Hepatocyte (in vitro differentiated cells): ENCODE measurements around the gene RGS17. TPM values are rescaled to one million over a fixed set of nuclear protein-coding genes. Genes with fewer than 3 reads are reported as not detected.
"Not testable (repeated sequence)": the region's sequence is repeated elsewhere in the genome, so short reads cannot be mapped to it uniquely, and the experiment has no call there.

Experiments
- DNase-seq: peaks from one replicate; pipeline ENCODE4 v3.0.0-alpha.2; 2016; ENCODE audit warnings: low spot score
- H2AFZ ChIP-seq: fragments of 200-600 bp; sonication (generic); 2 replicates; pipeline ENCODE4 v1.6.0; 2016; ENCODE audit warnings: antibody characterized with exemption, mild to moderate bottlenecking
- H3K27ac ChIP-seq: fragments of 200-600 bp; sonication (generic); 2 replicates; pipeline ENCODE4 v1.5.1; 2016; ENCODE audit warnings: mild to moderate bottlenecking
- H3K27me3 ChIP-seq: fragments of 200-600 bp; sonication (generic); 2 replicates; pipeline ENCODE4 v1.6.1; 2016
- H3K36me3 ChIP-seq: fragments of 200-600 bp; sonication (generic); replicated peaks from 2 replicates; pipeline ENCODE4 v1.5.1; 2016; ENCODE audit warnings: low read depth; ENCODE audit not compliant: insufficient read depth
- H3K4me1 ChIP-seq: fragments of 200-600 bp; sonication (generic); 2 replicates; pipeline ENCODE4 v1.5.1; 2016; ENCODE audit warnings: mild to moderate bottlenecking, moderate library complexity; ENCODE audit not compliant: insufficient read depth
- H3K4me2 ChIP-seq: fragments of 200-600 bp; sonication (generic); 2 replicates; pipeline ENCODE4 v1.6.0; 2016
- H3K4me3 ChIP-seq: fragments of 200-600 bp; sonication (generic); 2 replicates; pipeline ENCODE4 v1.5.1; 2016; ENCODE audit warnings: mild to moderate bottlenecking
- H3K79me2 ChIP-seq: fragments of 200-600 bp; sonication (generic); 2 replicates; pipeline ENCODE4 v1.6.0; 2017; ENCODE audit warnings: mild to moderate bottlenecking
- H3K9me2 ChIP-seq: fragments of 200-600 bp; sonication (generic); replicated peaks from 2 replicates; pipeline ENCODE4 v1.6.0; 2017; ENCODE audit warnings: mild to moderate bottlenecking; ENCODE audit not compliant: insufficient read depth
- H3K9me3 ChIP-seq: fragments of 200-600 bp; sonication (generic); 2 replicates; pipeline ENCODE4 v1.5.1; 2016; ENCODE audit warnings: low read depth, mild to moderate bottlenecking
- H4K20me1 ChIP-seq: fragments of 200-600 bp; sonication (generic); 2 replicates; pipeline ENCODE4 v1.6.0; 2016; ENCODE audit warnings: mild to moderate bottlenecking; ENCODE audit not compliant: insufficient read depth, poor library complexity, severe bottlenecking
- EZH2 ChIP-seq: fragments of 200-600 bp; sonication (generic); IDR thresholded peaks from 2 replicates; pipeline ENCODE4 v1.6.1; 2016; ENCODE audit warnings: antibody characterized with exemption, mild to moderate bottlenecking, borderline replicate concordance
- EZH2phosphoT487 ChIP-seq: fragments of 200-600 bp; sonication (generic); IDR thresholded peaks from one replicate; pipeline ENCODE4 v1.6.1; 2018; ENCODE audit warnings: antibody characterized with exemption, mild to moderate bottlenecking, low read depth, moderate library complexity; ENCODE audit not compliant: unreplicated experiment, severe bottlenecking
- WGBS: methylation state at CpG from one replicate; pipeline ENCODE4 v1.1.6; 2016; ENCODE audit warnings: low lambda C conversion rate; ENCODE audit errors: missing lambda C conversion rate; 5-methylcytosine and 5-hydroxymethylcytosine counted together
- polyA plus RNA-seq: library from polyadenylated mRNA; unstranded; fragments of >200 nt; fragmentation: Nextera tagmentation; extraction: Ambion mirVana; gene quantifications from 2 replicates; pipeline ENCODE4 v1.2.1, GENCODE V29; 2016
- total RNA-seq: library from RNA; depleted of rRNA; stranded (reverse); fragments of >200 nt; gene quantifications from 2 replicates; pipeline ENCODE4 v1.2.3, GENCODE V29; 2014
- TF ChIP-seq, protein P1 (sequence below): fragments of 200-600 bp; sonication (generic); IDR thresholded peaks from 2 replicates; pipeline ENCODE4 v1.5.1; 2016; ENCODE audit warnings: antibody characterized with exemption, mild to moderate bottlenecking; ENCODE audit not compliant: poor library complexity

RGS17 gene
- total and polyA plus RNA-seq, 2 experiments from 2014 or later: 0.27 to 0.97 TPM

- H3K4me2 ChIP-seq: no peak overlapping the region
- no peak for DNase-seq
- no peak overlapping the region for H3K4me3 ChIP-seq
- 83% methylated on average over 2 of the region's 2 CpGs for WGBS
- H2AFZ ChIP-seq: no peak overlapping the region
- no peaks in the 10 kb centered on the region for H3K9me2 ChIP-seq
- H3K4me1 ChIP-seq: no peaks in the 10 kb centered on the region
- no peak overlapping the region for H3K27ac ChIP-seq
- H3K9me3 ChIP-seq: no peaks in the 10 kb centered on the region
- TF ChIP-seq EZH2phosphoT487: no peak
- TF ChIP-seq, protein P1, sequence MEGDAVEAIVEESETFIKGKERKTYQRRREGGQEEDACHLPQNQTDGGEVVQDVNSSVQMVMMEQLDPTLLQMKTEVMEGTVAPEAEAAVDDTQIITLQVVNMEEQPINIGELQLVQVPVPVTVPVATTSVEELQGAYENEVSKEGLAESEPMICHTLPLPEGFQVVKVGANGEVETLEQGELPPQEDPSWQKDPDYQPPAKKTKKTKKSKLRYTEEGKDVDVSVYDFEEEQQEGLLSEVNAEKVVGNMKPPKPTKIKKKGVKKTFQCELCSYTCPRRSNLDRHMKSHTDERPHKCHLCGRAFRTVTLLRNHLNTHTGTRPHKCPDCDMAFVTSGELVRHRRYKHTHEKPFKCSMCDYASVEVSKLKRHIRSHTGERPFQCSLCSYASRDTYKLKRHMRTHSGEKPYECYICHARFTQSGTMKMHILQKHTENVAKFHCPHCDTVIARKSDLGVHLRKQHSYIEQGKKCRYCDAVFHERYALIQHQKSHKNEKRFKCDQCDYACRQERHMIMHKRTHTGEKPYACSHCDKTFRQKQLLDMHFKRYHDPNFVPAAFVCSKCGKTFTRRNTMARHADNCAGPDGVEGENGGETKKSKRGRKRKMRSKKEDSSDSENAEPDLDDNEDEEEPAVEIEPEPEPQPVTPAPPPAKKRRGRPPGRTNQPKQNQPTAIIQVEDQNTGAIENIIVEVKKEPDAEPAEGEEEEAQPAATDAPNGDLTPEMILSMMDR: no peak
- TF ChIP-seq EZH2: no peak
- H3K36me3 ChIP-seq: no peaks in the 10 kb centered on the region
- no peaks in the 10 kb centered on the region for H4K20me1 ChIP-seq
- no peaks in the 10 kb centered on the region for H3K27me3 ChIP-seq
- no peaks in the 10 kb centered on the region for H3K79me2 ChIP-seq
These were observed 9.2 kb upstream of the RGS17 start for GRCh38 chr6:153140299-153140698.

DNA sequence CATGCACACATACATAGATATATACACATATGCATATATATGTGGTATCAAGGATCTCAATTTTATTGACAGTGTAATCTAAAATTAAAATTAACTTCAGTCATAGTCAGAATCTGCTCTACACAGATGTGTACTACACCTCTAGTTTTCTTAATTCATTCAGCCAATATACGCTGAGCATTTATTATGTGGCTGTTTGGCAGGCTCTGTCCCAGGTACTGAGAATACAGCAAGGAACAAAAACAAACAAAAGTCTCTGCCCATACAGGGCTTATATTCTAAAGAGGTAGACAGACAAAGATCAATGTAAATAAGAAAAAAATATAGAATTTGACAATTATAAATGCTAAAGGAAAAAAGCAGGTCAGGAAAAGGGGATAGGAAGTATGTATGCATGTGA lies 7.8 kb upstream of the RGS17 start:
- DNase-seq: no peak
- Histone ChIP-seq H3K4me1 (no peaks in the 10 kb centered on the region), H3K36me3 (no peaks in the 10 kb centered on the region), H3K4me3 (no peak overlapping the region), H3K27me3 (no peaks in the 10 kb centered on the region), H3K27ac (no peak overlapping the region), H4K20me1 (no peaks in the 10 kb centered on the region), H3K4me2 (no peak overlapping the region), H3K9me2 (no peaks in the 10 kb centered on the region), H3K79me2 (no peaks in the 10 kb centered on the region), H2AFZ (no peak overlapping the region), H3K9me3 (no peaks in the 10 kb centered on the region)
- WGBS: 69% methylated on average over 1 of the region's 1 CpG
- TF ChIP-seq, protein P1: no peak
- TF ChIP-seq EZH2phosphoT487: no peak
- TF ChIP-seq EZH2: no peak

DNA sequence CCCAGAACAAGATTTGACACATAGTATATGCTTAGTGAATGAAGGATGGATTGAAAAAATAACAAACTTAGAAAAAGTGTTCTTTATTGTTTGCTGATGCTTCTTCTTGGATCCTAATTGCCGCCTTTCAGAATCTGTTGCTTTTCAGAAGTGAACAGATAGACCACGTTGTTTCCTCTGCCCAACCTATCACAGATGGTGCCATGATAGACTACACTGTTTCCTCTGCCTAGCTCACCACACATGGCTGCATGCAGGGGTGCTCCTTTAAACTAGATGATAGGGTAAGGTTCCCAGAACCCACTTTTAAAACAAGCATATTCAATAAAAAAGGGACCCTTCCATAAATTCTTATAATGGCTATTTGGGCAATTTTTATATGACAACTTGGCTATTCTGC lies 4.6 kb upstream of the RGS17 start:
- no peak for DNase-seq
- H3K9me3 ChIP-seq: no peaks in the 10 kb centered on the region
- no peaks in the 10 kb centered on the region for H3K4me1 ChIP-seq
- no peaks in the 10 kb centered on the region for H4K20me1 ChIP-seq
- no peak overlapping the region for H3K4me2 ChIP-seq
- H3K27ac ChIP-seq: no peak overlapping the region
- no peak overlapping the region for H2AFZ ChIP-seq
- no peaks in the 10 kb centered on the region for H3K27me3 ChIP-seq
- no peaks in the 10 kb centered on the region for H3K79me2 ChIP-seq
- no peaks in the 10 kb centered on the region for H3K9me2 ChIP-seq
- no peak for TF ChIP-seq EZH2phosphoT487
- no peak for TF ChIP-seq EZH2
- TF ChIP-seq, protein P1: no peak
- H3K36me3 ChIP-seq: no peaks in the 10 kb centered on the region
- H3K4me3 ChIP-seq: no peak overlapping the region
- WGBS: 66% methylated on average over 2 of the region's 2 CpGs

- H3K4me1 ChIP-seq, H2AFZ ChIP-seq, H3K9me2 ChIP-seq, H3K4me3 ChIP-seq, H4K20me1 ChIP-seq, DNase-seq, H3K36me3 ChIP-seq, H3K27ac ChIP-seq, H3K79me2 ChIP-seq, H3K9me3 ChIP-seq, H3K4me2 ChIP-seq: not testable (repeated sequence)
- 99% methylated on average over 8 of the region's 30 CpGs for WGBS
- H3K27me3 ChIP-seq: peaks cover 14% of the 10 kb centered on the region
These were observed 2.6 kb upstream of the RGS17 start for GRCh38 chr6:153133667-153134066.
